K562 (cell line): ENCODE data around the gene AP3B2. TPM values are rescaled to one million over a fixed set of nuclear protein-coding genes. Genes with fewer than 3 reads are reported as not detected.

ENCODE experiments used
- ADNP ChIP-seq: fragments of 200-800 bp; sonication (Bioruptor generic); IDR thresholded peaks from 2 replicates; pipeline ENCODE4 v1.6.1; 2016; ENCODE audit warnings: missing genetic modification characterization, missing compliant biosample characterization
- BRD9 ChIP-seq: fragments of 450-650 bp; IDR thresholded peaks from 2 replicates; pipeline ENCODE4 v1.6.1; 2018; ENCODE audit warnings: low read depth; ENCODE audit not compliant: partially characterized antibody
- CC2D1A ChIP-seq: fragments of 450-650 bp; IDR thresholded peaks from 2 replicates; pipeline ENCODE4 v1.6.1; 2017; ENCODE audit warnings: mild to moderate bottlenecking
- ELF2 ChIP-seq: fragments of 250-450 bp; sonication (Bioruptor Pico); IDR thresholded peaks from 2 replicates; pipeline ENCODE4 v1.5.0; 2021; ENCODE audit warnings: mild to moderate bottlenecking
- EP400 ChIP-seq: fragments of 450-650 bp; IDR thresholded peaks from 2 replicates; pipeline ENCODE4 v1.6.1; 2017; ENCODE audit warnings: antibody characterized with exemption, mild to moderate bottlenecking, moderate library complexity
- FOXO4 ChIP-seq: fragments of 450-650 bp; formaldehyde crosslinking; IDR thresholded peaks from 2 replicates; pipeline ENCODE4 v1.4.0; 2020; ENCODE audit warnings: mild to moderate bottlenecking, moderate library complexity
- NCOA1 ChIP-seq: fragments of 450-650 bp; IDR thresholded peaks from 2 replicates; pipeline ENCODE4 v1.6.1; 2016; ENCODE audit warnings: low read depth
- SMARCA5 ChIP-seq: fragments of 450-650 bp; IDR thresholded peaks from 2 replicates; pipeline ENCODE4 v1.6.1; 2016
- TRIM24 ChIP-seq, 2 experiments: fragments of 450-650 bp; IDR thresholded peaks; 2 replicates each; pipeline ENCODE4 v1.6.1; 2016
- ZBED1 ChIP-seq: IDR thresholded peaks from 2 replicates; pipeline ENCODE4 v1.6.1; 2014
- ZBTB49 ChIP-seq: sonication (generic); formaldehyde crosslinking; IDR thresholded peaks from 2 replicates; pipeline ENCODE4 v1.8.0; 2022; ENCODE audit warnings: missing genetic modification reagents, mild to moderate bottlenecking, borderline replicate concordance
- polyA plus RNA-seq, 8 experiments: library from polyadenylated mRNA; depleted of rRNA in 4 of 8; stranded (reverse) in 5 of 8; unstranded in 3 of 8; fragments of >200 nt; fragmentation: Nextera tagmentation in 2 of 8; fragmentation: Illumina TruSeq in 1 of 8; extraction: Ambion mirVana in 2 of 8; extraction: Trizol in 1 of 8; gene quantifications; 2 replicates each; pipeline versions ENCODE4 v1.2.1 to v1.2.3, GENCODE V29; 2011 to 2014; ENCODE audit warnings: inconsistent platforms in 1 of 8, missing spikeins in 1 of 8
- total RNA-seq, 7 experiments: library from RNA; depleted of rRNA in 6 of 7; stranded (reverse); fragments of >200 nt in 6 of 7; fragmentation: Illumina TruSeq in 2 of 7; extraction: Trizol in 2 of 7; gene quantifications; 2 replicates each; pipeline versions ENCODE4 v1.2.1 to v1.2.3, GENCODE V29; 2011 to 2021; ENCODE audit warnings: low replicate concordance in 1 of 7
- TF ChIP-seq, protein P1 (sequence below): sonication (generic); formaldehyde crosslinking; IDR thresholded peaks from 2 replicates; pipeline ENCODE4 v1.8.1; 2023; ENCODE audit warnings: missing genetic modification reagents, mild to moderate bottlenecking, borderline replicate concordance
- TF ChIP-seq, protein P2 (sequence below): fragments of 450-650 bp; formaldehyde crosslinking; IDR thresholded peaks from 2 replicates; pipeline ENCODE4 v1.4.0; 2020; ENCODE audit warnings: mild to moderate bottlenecking, moderate library complexity
- TF ChIP-seq, protein P3 (sequence below): fragments of 450-650 bp; IDR thresholded peaks from 2 replicates; pipeline ENCODE4 v1.6.1; 2016; ENCODE audit warnings: mild to moderate bottlenecking
- TF ChIP-seq, protein P4 (sequence below): fragments of 250-450 bp; sonication (Bioruptor Pico); IDR thresholded peaks from 2 replicates; pipeline ENCODE4 v1.4.0; 2020; ENCODE audit warnings: borderline replicate concordance

Gene AP3B2
- total and polyA plus RNA-seq, 9 of the 15 experiments (the other 6 are each of a cell fraction or from before 2014, with no cell fraction given), result 0.03 to 0.15 (median 0.10) TPM; not detected in 2

GRCh38 chr15:82663186-82663600, 46.5 kb downstream of the AP3B2 start (continued):
- TF ChIP-seq ELF2 (CRISPR knock-in tag) (no peak), BRD9 (no peak), ADNP (tag) (no peak), SMARCA5 (no peak), EP400 (no peak), FOXO4 (CRISPR knock-in tag) (no peak), CC2D1A (no peak), ZBTB49 (CRISPR knock-in tag) (no peak), NCOA1 (peak; percentile 74), TRIM24 (IDR thresholded peaks at IDR 0.05) (no peak), ZBED1 (no peak)
- TF ChIP-seq, protein P1, sequence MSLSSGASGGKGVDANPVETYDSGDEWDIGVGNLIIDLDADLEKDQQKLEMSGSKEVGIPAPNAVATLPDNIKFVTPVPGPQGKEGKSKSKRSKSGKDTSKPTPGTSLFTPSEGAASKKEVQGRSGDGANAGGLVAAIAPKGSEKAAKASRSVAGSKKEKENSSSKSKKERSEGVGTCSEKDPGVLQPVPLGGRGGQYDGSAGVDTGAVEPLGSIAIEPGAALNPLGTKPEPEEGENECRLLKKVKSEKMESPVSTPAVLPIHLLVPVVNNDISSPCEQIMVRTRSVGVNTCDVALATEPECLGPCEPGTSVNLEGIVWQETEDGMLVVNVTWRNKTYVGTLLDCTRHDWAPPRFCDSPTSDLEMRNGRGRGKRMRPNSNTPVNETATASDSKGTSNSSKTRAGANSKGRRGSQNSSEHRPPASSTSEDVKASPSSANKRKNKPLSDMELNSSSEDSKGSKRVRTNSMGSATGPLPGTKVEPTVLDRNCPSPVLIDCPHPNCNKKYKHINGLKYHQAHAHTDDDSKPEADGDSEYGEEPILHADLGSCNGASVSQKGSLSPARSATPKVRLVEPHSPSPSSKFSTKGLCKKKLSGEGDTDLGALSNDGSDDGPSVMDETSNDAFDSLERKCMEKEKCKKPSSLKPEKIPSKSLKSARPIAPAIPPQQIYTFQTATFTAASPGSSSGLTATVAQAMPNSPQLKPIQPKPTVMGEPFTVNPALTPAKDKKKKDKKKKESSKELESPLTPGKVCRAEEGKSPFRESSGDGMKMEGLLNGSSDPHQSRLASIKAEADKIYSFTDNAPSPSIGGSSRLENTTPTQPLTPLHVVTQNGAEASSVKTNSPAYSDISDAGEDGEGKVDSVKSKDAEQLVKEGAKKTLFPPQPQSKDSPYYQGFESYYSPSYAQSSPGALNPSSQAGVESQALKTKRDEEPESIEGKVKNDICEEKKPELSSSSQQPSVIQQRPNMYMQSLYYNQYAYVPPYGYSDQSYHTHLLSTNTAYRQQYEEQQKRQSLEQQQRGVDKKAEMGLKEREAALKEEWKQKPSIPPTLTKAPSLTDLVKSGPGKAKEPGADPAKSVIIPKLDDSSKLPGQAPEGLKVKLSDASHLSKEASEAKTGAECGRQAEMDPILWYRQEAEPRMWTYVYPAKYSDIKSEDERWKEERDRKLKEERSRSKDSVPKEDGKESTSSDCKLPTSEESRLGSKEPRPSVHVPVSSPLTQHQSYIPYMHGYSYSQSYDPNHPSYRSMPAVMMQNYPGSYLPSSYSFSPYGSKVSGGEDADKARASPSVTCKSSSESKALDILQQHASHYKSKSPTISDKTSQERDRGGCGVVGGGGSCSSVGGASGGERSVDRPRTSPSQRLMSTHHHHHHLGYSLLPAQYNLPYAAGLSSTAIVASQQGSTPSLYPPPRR (CRISPR knock-in tag), result no peak
- TF ChIP-seq, protein P2, sequence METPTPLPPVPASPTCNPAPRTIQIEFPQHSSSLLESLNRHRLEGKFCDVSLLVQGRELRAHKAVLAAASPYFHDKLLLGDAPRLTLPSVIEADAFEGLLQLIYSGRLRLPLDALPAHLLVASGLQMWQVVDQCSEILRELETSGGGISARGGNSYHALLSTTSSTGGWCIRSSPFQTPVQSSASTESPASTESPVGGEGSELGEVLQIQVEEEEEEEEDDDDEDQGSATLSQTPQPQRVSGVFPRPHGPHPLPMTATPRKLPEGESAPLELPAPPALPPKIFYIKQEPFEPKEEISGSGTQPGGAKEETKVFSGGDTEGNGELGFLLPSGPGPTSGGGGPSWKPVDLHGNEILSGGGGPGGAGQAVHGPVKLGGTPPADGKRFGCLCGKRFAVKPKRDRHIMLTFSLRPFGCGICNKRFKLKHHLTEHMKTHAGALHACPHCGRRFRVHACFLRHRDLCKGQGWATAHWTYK (CRISPR knock-in tag), result no peak
- TF ChIP-seq, protein P3, sequence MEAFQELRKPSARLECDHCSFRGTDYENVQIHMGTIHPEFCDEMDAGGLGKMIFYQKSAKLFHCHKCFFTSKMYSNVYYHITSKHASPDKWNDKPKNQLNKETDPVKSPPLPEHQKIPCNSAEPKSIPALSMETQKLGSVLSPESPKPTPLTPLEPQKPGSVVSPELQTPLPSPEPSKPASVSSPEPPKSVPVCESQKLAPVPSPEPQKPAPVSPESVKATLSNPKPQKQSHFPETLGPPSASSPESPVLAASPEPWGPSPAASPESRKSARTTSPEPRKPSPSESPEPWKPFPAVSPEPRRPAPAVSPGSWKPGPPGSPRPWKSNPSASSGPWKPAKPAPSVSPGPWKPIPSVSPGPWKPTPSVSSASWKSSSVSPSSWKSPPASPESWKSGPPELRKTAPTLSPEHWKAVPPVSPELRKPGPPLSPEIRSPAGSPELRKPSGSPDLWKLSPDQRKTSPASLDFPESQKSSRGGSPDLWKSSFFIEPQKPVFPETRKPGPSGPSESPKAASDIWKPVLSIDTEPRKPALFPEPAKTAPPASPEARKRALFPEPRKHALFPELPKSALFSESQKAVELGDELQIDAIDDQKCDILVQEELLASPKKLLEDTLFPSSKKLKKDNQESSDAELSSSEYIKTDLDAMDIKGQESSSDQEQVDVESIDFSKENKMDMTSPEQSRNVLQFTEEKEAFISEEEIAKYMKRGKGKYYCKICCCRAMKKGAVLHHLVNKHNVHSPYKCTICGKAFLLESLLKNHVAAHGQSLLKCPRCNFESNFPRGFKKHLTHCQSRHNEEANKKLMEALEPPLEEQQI, result peak; percentile 78
- TF ChIP-seq, protein P4, sequence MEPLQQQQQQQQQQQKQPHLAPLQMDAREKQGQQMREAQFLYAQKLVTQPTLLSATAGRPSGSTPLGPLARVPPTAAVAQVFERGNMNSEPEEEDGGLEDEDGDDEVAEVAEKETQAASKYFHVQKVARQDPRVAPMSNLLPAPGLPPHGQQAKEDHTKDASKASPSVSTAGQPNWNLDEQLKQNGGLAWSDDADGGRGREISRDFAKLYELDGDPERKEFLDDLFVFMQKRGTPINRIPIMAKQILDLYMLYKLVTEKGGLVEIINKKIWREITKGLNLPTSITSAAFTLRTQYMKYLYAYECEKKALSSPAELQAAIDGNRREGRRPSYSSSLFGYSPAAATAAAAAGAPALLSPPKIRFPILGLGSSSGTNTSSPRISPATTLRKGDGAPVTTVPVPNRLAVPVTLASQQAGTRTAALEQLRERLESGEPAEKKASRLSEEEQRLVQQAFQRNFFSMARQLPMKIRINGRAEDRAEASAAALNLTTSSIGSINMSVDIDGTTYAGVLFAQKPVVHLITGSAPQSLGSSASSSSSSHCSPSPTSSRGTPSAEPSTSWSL, result no peak
